MG63 (cell line): ENCODE results near the gene PBX3. TPM values are rescaled to one million over a fixed set of nuclear protein-coding genes. Genes with fewer than 3 reads are reported as not detected.
A peak's percentile ranks its signal among the peaks of the same experiment; 100 is the strongest.

Experiments used
- DNase-seq: peaks from one replicate; pipeline ENCODE4 v3.0.0-alpha.2; 2020
- H3K27me3 ChIP-seq: fragments of 250-450 bp; sonication (Bioruptor Pico); 2 replicates; pipeline ENCODE4 v1.5.1; 2020; ENCODE audit warnings: mild to moderate bottlenecking, moderate library complexity
- H3K36me3 ChIP-seq: fragments of 250-450 bp; sonication (Bioruptor Pico); 2 replicates; pipeline ENCODE4 v1.5.1; 2020; ENCODE audit warnings: mild to moderate bottlenecking, moderate library complexity
- H3K4me3 ChIP-seq: fragments of 250-450 bp; sonication (Bioruptor Pico); 2 replicates; pipeline ENCODE4 v1.5.1; 2020; ENCODE audit warnings: mild to moderate bottlenecking, moderate library complexity
- H3K9me3 ChIP-seq: fragments of 250-450 bp; sonication (Bioruptor Pico); 2 replicates; pipeline ENCODE4 v1.5.1; 2020; ENCODE audit warnings: mild to moderate bottlenecking, moderate library complexity
- total RNA-seq: library from RNA; depleted of rRNA; stranded (reverse); fragments of >200 nt; shearing (Covaris generic); gene quantifications from 2 replicates; pipeline ENCODE4 v1.2.3, GENCODE V29; 2014; ENCODE audit warnings: low replicate concordance; rRNA removed

PBX3 gene
- 12.4 and 18.7 TPM in 2 replicates for total RNA-seq

GRCh38 chr9:125747053-125747764 is at the start of gene PBX3:
PBX3 (plus strand) TSS chr9:125747373.
- Histone ChIP-seq H3K9me3 (no peaks in the 10 kb centered on the region), H3K27me3 (no peaks in the 10 kb centered on the region), H3K36me3 (no peaks in the 10 kb centered on the region), H3K4me3 (peak within 1 kb of the TSS; percentile 59)
- peak; percentile 57 for DNase-seq

DNA sequence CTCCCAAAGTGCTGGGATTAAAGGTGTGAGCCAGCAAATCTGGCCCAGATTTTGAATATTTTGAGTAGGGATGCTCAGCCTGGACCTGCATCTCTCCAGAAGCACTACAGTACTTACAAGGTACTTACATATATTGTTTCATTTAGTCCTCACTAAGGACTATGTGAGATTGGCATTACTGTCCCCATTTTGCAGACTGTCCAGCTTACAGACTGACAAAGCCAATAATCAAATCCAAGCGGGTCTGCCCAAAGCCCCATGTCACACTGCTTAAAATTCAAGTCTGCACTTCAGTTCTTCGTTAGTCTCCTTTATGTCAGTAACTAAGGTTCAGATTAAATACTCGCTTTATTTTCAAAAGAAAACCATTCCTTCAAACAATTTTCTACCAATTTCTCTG is 47.3 kb upstream of the PBX3 start:
- no peak for DNase-seq
- Histone ChIP-seq H3K9me3 (no peaks in the 10 kb centered on the region), H3K27me3 (no peaks in the 10 kb centered on the region), H3K4me3 (no peak overlapping the region), H3K36me3 (peaks cover 10% of the 10 kb centered on the region)

GRCh38 chr9:125700791-125701190 is 46.4 kb upstream of the PBX3 start:
- Histone ChIP-seq H3K36me3 (peaks cover 15% of the 10 kb centered on the region), H3K27me3 (no peaks in the 10 kb centered on the region), H3K4me3 (no peak overlapping the region), H3K9me3 (no peaks in the 10 kb centered on the region)
- no peak for DNase-seq

GRCh38 chr9:125701351-125701750 is 45.8 kb upstream of the PBX3 start:
- DNase-seq: no peak
- H3K4me3 ChIP-seq: no peak overlapping the region
- peaks cover 15% of the 10 kb centered on the region for H3K36me3 ChIP-seq
- no peaks in the 10 kb centered on the region for H3K9me3 ChIP-seq
- H3K27me3 ChIP-seq: no peaks in the 10 kb centered on the region

GRCh38 chr9:125703662-125704061 is 43.5 kb upstream of the PBX3 start:
- H3K4me3 ChIP-seq: no peak overlapping the region
- no peak for DNase-seq
- H3K36me3 ChIP-seq: peaks cover 15% of the 10 kb centered on the region
- no peaks in the 10 kb centered on the region for H3K9me3 ChIP-seq
- H3K27me3 ChIP-seq: no peaks in the 10 kb centered on the region

DNA sequence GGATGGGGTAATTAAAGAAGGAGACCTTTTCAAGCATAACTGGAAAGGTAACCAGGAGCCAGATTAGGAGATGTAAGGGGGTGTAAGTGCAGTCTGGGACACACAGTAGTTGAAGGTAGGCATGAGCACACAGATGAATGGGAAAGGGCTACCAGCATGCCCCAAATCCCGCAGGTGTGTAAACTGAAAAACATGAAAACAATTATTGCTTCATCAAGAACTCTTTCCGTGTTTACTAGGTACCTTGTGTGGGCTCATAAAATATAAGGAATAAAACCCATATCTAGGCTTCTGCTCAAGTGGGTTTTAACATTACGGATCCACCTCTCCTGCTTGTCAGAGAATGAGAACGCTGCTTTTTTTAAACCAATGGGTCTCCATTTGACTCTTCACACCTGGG is 41.3 kb upstream of the PBX3 start:
- no peaks in the 10 kb centered on the region for H3K27me3 ChIP-seq

GRCh38 chr9:125706651-125707471 is 40.3 kb upstream of the PBX3 start, which contains the start of gene MAPKAP1:
MAPKAP1 (minus strand) TSS chr9:125707208; CDS start chr9:125672574, 34,634 bp downstream.
- no peaks in the 10 kb centered on the region for H3K27me3 ChIP-seq
- H3K36me3 ChIP-seq: peaks cover 15% of the 10 kb centered on the region
- peak within 1 kb of the TSS; percentile 76 for H3K4me3 ChIP-seq
- DNase-seq: peak; percentile 98
- H3K9me3 ChIP-seq: no peaks in the 10 kb centered on the region

More for the DNA sequence above, 41.3 kb upstream of the PBX3 start:
- Histone ChIP-seq H3K4me3 (peak overlapping the region; percentile 76), H3K9me3 (no peaks in the 10 kb centered on the region), H3K36me3 (peaks cover 15% of the 10 kb centered on the region)
- DNase-seq: no peak

- H3K4me3 ChIP-seq: peak overlapping the region; percentile 76
- H3K36me3 ChIP-seq: peaks cover 15% of the 10 kb centered on the region
- no peak for DNase-seq
- no peaks in the 10 kb centered on the region for H3K9me3 ChIP-seq
- H3K27me3 ChIP-seq: no peaks in the 10 kb centered on the region
These were observed 39.7 kb upstream of the PBX3 start for GRCh38 chr9:125707472-125707804.

DNA sequence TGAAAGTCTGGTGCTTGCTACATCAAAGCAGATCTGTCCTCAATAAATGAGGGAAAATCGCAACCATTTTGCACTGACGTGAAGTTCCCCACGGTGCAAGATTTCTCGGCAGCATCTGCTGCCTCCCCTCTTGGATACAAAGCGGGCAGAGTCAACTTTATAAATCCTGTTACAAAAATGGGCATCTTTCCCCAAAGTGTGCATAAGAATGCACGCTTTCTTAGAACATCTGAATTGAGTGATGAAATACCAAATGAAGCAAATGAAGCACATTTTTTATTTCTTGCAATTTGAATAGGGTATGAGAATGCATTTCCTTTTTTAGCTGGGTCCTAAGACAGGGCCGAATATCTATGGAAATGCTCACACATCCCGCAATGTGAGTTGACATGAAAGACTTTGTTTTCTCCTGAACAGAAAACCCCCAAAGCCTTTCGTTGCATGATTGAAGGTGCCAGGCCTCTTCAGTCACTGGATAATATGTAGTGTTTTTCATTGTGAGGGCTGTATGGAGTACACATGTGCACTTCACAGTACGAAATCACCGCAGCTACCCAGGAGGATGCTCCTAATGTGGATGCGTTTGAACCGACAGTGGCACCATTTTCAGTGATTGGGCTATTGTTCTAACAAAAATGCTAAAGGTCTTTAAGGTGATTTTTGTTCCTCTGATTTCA is 20.6 kb upstream of the PBX3 start:
- H3K27me3 ChIP-seq: no peaks in the 10 kb centered on the region; the same call in 1 of the 2 replicates
- no peak overlapping the region for H3K4me3 ChIP-seq
- no peak for DNase-seq
- H3K9me3 ChIP-seq: no peaks in the 10 kb centered on the region
- no peaks in the 10 kb centered on the region for H3K36me3 ChIP-seq

GRCh38 chr9:125730168-125730567 is 17.0 kb upstream of the PBX3 start:
- Histone ChIP-seq H3K9me3 (no peaks in the 10 kb centered on the region), H3K27me3 (no peaks in the 10 kb centered on the region; the same call in 1 of the 2 replicates), H3K4me3 (no peak overlapping the region), H3K36me3 (no peaks in the 10 kb centered on the region)
- no peak for DNase-seq

- Histone ChIP-seq H3K36me3 (no peaks in the 10 kb centered on the region), H3K27me3 (no peaks in the 10 kb centered on the region), H3K4me3 (no peak overlapping the region), H3K9me3 (no peaks in the 10 kb centered on the region)
- no peak for DNase-seq
These were observed 14.6 kb upstream of the PBX3 start for GRCh38 chr9:125732562-125732961.

GRCh38 chr9:125739436-125739835 is 7.7 kb upstream of the PBX3 start:
- H3K36me3 ChIP-seq: no peaks in the 10 kb centered on the region
- DNase-seq: no peak
- H3K9me3 ChIP-seq: no peaks in the 10 kb centered on the region
- no peak overlapping the region for H3K4me3 ChIP-seq
- H3K27me3 ChIP-seq: no peaks in the 10 kb centered on the region

DNA sequence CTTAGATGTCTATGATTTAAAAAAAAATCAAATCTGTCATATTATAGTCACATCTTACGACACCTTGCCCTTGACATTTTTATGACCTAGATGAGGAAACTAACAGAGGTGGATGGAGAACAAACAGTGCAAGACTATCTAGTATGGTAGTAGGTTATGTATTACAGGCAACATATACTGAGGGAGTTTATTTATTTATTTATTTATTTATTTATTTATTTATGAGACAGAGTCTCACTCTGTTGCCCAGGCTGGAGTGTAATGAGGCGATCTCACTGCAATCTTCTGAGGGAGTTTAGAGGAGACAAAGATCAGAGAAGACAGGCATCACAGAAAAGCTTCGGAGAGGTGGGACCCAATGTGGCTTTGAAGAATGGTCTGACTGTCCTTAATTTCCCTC is 4.5 kb upstream of the PBX3 start:
- Histone ChIP-seq H3K4me3 (no peak overlapping the region), H3K36me3 (no peaks in the 10 kb centered on the region), H3K9me3 (no peaks in the 10 kb centered on the region), H3K27me3 (no peaks in the 10 kb centered on the region)
- no peak for DNase-seq

DNA sequence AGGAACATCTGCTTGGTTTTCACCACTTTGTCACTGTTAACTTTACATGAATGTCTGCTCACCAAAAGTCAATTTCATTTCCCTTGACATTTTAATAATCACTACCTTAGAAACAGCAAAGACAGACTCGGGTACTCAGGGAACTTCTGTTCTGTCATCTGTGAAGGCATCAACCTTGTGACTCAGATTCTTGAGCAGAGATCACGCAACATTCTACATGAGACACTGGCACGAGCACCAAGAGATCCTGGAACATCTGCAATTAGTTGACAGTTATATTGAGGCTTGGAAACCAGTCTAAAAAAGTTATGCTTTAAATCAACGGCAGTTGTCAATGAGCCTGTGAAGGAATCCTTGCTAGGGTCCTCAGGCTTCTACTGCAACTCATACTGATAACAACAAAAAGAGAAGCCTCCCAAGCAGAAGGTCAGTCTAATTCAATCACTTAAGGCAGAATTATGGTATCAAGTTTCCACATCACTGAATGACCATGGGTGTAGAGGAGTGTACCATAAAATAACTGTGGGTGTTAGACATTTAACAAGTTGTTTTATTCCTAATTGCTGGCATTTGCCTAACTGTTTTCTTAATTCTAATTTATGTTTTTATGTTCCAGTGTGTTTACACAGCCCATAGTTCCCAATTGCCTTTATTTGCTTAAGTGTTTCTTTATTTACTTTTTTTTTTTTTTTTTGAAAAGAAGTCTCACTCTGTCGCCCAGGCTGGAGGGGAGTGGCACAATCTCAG is 3.3 kb upstream of the PBX3 start:
- DNase-seq: no peak
- Histone ChIP-seq H3K4me3 (no peak overlapping the region), H3K27me3 (no peaks in the 10 kb centered on the region), H3K36me3 (no peaks in the 10 kb centered on the region), H3K9me3 (no peaks in the 10 kb centered on the region)

- Histone ChIP-seq H3K4me3 (no peak overlapping the region), H3K36me3 (no peaks in the 10 kb centered on the region), H3K27me3 (no peaks in the 10 kb centered on the region), H3K9me3 (no peaks in the 10 kb centered on the region)
- peak; percentile 29 for DNase-seq
These were observed 2.6 kb upstream of the PBX3 start for GRCh38 chr9:125744616-125745015.

GRCh38 chr9:125745018-125745417 is 2.2 kb upstream of the PBX3 start:
- no peak overlapping the region for H3K4me3 ChIP-seq
- peak; percentile 6 for DNase-seq
- no peaks in the 10 kb centered on the region for H3K9me3 ChIP-seq
- no peaks in the 10 kb centered on the region for H3K36me3 ChIP-seq
- no peaks in the 10 kb centered on the region for H3K27me3 ChIP-seq

GRCh38 chr9:125745682-125746016 is 1.5 kb upstream of the PBX3 start:
- no peak for DNase-seq
- Histone ChIP-seq H3K4me3 (peak overlapping the region; percentile 50), H3K9me3 (no peaks in the 10 kb centered on the region)

More at GRCh38 chr9:125745682-125746016, 1.5 kb upstream of the PBX3 start:
- no peaks in the 10 kb centered on the region for H3K36me3 ChIP-seq
- no peaks in the 10 kb centered on the region for H3K27me3 ChIP-seq
